ENCODE results near the gene SH3PXD2A.
"Not testable (repeated sequence)": the region's sequence is repeated elsewhere in the genome, so short reads cannot be mapped to it uniquely, and the experiment has no call there.

The SH3PXD2A gene

GRCh38 chr10:103847909-103848468 is 7.4 kb downstream of the SH3PXD2A start:
- DNase-seq (ENCODE audit: insufficient read length) (no peak), FAIRE-seq (no peak)
- no peak for TF ChIP-seq POLR2A (IDR thresholded peaks at IDR 0.05; ENCODE audit: low read depth, low read length)
- TF ChIP-seq POLR2AphosphoS5 (IDR thresholded peaks at IDR 0.05; ENCODE audit: low read depth, low read length) = no peak
- TF ChIP-seq TAF1 (IDR thresholded peaks at IDR 0.05; ENCODE audit: borderline replicate concordance, low read depth, low read length) = no peak

DNA sequence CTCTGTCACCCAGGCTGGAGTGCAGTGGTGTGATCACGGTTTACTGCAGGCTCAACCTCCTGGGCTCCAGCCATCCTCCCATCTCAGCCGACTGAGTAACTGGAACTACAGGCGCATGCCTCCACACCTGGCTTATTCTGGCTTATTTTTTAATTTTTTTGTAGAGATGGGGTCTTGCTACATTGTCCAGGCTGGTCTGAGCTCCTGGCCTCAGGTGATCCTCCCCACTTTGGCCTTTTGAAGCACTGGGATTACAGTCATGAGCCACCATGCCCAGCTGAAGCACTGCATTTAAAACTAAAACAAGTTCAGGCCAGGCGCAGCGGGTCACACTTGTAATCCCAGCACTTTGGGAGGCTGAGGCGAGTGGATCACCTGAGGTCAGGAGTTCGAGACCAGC is 8.0 kb downstream of the SH3PXD2A start:
- FAIRE-seq = no peak

GRCh38 chr10:103845972-103846371 is 9.4 kb downstream of the SH3PXD2A start:
- peak; percentile 86 for FAIRE-seq
- TF ChIP-seq POLR2AphosphoS5 (IDR thresholded peaks at IDR 0.05; ENCODE audit: low read depth, low read length) (no peak), TAF1 (IDR thresholded peaks at IDR 0.05; ENCODE audit: borderline replicate concordance, low read depth, low read length) (no peak)
- DNase-seq (ENCODE audit: insufficient read length) = no peak

More for the DNA sequence above, 8.0 kb downstream of the SH3PXD2A start:
- TF ChIP-seq TAF1 (IDR thresholded peaks at IDR 0.05; ENCODE audit: borderline replicate concordance, low read depth, low read length) = no peak
- no peak for TF ChIP-seq POLR2AphosphoS5 (IDR thresholded peaks at IDR 0.05; ENCODE audit: low read depth, low read length)
- no peak for TF ChIP-seq POLR2A (IDR thresholded peaks at IDR 0.05; ENCODE audit: low read depth, low read length)
- no peak for DNase-seq (ENCODE audit: insufficient read length)

DNA sequence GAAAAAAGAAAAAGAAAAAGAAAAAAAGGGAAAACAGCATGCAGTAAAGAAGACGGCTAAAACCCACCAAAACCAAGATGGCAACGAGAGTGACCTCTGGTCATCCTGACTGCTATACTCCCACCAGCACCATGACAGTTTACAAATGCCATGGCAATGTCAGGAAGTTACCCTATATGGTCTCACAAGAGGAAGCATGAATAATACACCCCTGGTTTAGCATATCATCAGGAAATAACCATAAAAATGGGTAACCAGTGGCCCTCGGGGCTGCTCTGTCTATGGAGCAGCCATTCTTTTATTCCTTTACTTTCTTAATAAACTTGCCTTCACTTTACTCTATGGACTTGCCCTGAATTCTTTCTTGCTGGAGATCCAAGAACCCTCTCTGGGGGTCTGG is 10.0 kb downstream of the SH3PXD2A start:
- not testable (repeated sequence) for FAIRE-seq; DNase-seq (ENCODE audit: insufficient read length)

DNA sequence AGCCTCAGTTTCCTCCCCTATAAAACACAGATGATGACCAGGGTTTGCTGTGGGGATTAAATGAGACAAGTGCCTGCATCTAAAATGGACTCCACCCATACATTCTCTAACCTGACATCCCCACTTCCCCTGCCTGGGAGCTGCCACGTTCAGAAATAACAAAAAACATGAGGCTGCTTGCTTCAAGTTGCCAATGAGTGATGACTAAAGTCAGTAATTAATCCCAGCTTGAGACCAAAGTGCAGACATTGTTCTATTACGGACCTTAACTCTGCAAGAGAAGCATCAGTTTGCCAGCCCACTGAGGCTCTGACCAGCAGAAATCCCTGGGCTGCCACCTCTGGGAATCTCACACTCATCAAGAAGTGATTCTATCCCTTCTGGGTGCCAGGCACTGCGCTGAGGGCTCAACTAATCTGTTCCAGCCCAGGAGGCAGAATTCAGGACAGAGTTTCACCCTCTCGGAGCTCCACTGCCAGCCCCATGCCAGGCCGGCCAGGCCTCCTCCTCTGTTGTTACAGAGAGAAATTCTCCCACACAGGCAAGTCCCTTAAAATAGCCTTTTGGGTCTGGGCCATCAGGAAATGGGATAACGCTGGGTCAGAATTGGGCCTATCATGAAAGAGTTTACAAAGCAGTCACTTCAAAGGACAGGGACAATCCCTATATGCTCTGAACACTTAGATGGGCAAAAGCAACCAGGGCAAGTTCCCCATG is 11.4 kb downstream of the SH3PXD2A start:
- no peak for TF ChIP-seq TAF1 (IDR thresholded peaks at IDR 0.05; ENCODE audit: borderline replicate concordance, low read depth, low read length)
- no peak for TF ChIP-seq POLR2AphosphoS5 (IDR thresholded peaks at IDR 0.05; ENCODE audit: low read depth, low read length)
- no peak for TF ChIP-seq POLR2A (IDR thresholded peaks at IDR 0.05; ENCODE audit: low read depth, low read length)
- no peak for FAIRE-seq

GRCh38 chr10:103843045-103843444 is 12.3 kb downstream of the SH3PXD2A start:
- TF ChIP-seq TAF1 (IDR thresholded peaks at IDR 0.05; ENCODE audit: borderline replicate concordance, low read depth, low read length) (no peak), POLR2A (IDR thresholded peaks at IDR 0.05; ENCODE audit: low read depth, low read length) (no peak), POLR2AphosphoS5 (IDR thresholded peaks at IDR 0.05; ENCODE audit: low read depth, low read length) (no peak)
- DNase-seq (ENCODE audit: insufficient read length) (no peak), FAIRE-seq (no peak)

More for the DNA sequence above, 11.4 kb downstream of the SH3PXD2A start:
- DNase-seq (ENCODE audit: insufficient read length) = no peak

DNA sequence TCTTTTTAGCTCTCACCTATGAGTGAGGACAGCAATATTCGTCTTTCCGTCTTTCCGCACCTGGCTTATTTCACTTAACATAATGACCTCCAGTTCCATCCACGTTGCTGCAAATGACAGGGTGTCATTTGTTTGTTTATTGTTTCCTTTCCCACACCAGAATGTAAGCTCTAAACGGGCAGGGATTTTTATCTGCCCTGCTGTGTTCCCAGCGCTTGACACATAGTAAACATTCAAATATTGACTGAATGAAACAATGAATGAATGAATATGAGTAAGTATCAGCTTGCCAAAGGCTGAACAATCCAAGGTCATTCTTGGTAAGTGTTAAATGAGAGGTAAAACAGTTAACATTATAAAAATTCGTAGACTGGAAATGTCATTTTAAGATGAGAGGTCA is 12.8 kb downstream of the SH3PXD2A start:
- TF ChIP-seq POLR2AphosphoS5 (IDR thresholded peaks at IDR 0.05; ENCODE audit: low read depth, low read length) (no peak), TAF1 (IDR thresholded peaks at IDR 0.05; ENCODE audit: borderline replicate concordance, low read depth, low read length) (no peak), POLR2A (IDR thresholded peaks at IDR 0.05; ENCODE audit: low read depth, low read length) (no peak)
- FAIRE-seq (no peak), DNase-seq (ENCODE audit: insufficient read length) (no peak)

DNA sequence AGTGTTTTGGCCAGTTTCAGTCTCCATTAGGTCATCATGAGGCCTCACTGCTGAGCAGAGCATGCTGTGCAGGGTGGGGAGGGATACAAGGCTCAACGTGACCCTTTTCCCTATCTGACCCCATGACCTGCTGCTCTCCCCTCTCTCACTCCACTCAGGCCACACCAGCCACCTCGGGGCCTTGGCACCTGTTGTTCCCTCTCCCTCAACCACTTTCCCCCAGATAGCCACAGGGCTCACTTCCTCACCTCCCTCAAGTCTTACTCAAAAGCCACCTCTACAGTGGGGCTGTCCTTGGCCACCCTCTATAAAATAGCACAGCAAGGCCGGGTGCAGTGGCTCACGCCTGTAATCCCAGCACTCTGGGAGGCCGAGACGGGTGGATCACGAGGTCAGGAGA is 13.9 kb downstream of the SH3PXD2A start:
- TF ChIP-seq POLR2A (IDR thresholded peaks at IDR 0.05; ENCODE audit: low read depth, low read length) = no peak
- TF ChIP-seq TAF1 (IDR thresholded peaks at IDR 0.05; ENCODE audit: borderline replicate concordance, low read depth, low read length) = no peak
- no peak for TF ChIP-seq POLR2AphosphoS5 (IDR thresholded peaks at IDR 0.05; ENCODE audit: low read depth, low read length)
- FAIRE-seq (no peak), DNase-seq (ENCODE audit: insufficient read length) (no peak)

GRCh38 chr10:103840740-103841070 is 14.7 kb downstream of the SH3PXD2A start:
- no peak for FAIRE-seq
- no peak for DNase-seq (ENCODE audit: insufficient read length)
- no peak for TF ChIP-seq TAF1 (IDR thresholded peaks at IDR 0.05; ENCODE audit: borderline replicate concordance, low read depth, low read length)
- no peak for TF ChIP-seq POLR2A (IDR thresholded peaks at IDR 0.05; ENCODE audit: low read depth, low read length)
- TF ChIP-seq POLR2AphosphoS5 (IDR thresholded peaks at IDR 0.05; ENCODE audit: low read depth, low read length) = no peak

GRCh38 chr10:103839872-103840739 is 15.3 kb downstream of the SH3PXD2A start:
- TF ChIP-seq POLR2AphosphoS5 (IDR thresholded peaks at IDR 0.05; ENCODE audit: low read depth, low read length) (no peak), POLR2A (IDR thresholded peaks at IDR 0.05; ENCODE audit: low read depth, low read length) (no peak), TAF1 (IDR thresholded peaks at IDR 0.05; ENCODE audit: borderline replicate concordance, low read depth, low read length) (no peak)
- no peak for FAIRE-seq
- no peak for DNase-seq (ENCODE audit: insufficient read length)

DNA sequence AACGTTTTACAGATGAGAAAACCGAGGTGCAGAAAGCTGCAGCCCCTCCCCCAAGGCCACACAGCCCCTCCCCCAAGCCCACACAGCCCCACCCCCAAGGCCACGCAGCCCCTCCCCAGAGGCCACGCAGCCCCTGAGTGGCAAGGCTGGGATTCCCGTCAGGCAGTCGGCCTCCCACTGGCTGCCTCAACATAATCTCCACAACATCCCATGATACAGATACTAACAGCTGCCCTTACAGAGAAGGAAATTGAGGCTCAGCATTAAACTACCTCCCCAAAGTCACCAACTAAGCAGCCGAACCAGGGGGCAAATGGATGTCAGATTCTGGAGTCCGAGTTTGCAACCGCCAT is 15.9 kb downstream of the SH3PXD2A start:
- DNase-seq (ENCODE audit: insufficient read length) (no peak), FAIRE-seq (no peak)

More for the DNA sequence above, 15.9 kb downstream of the SH3PXD2A start:
- TF ChIP-seq POLR2A (IDR thresholded peaks at IDR 0.05; ENCODE audit: low read depth, low read length) (no peak), POLR2AphosphoS5 (IDR thresholded peaks at IDR 0.05; ENCODE audit: low read depth, low read length) (no peak), TAF1 (IDR thresholded peaks at IDR 0.05; ENCODE audit: borderline replicate concordance, low read depth, low read length) (no peak)
